Kidney (tissue), 14 donors: ENCODE data around the gene VPS35. TPM values are rescaled to one million over a fixed set of nuclear protein-coding genes. Genes with fewer than 3 reads are reported as not detected.

Source experiments
- DNase-seq, 5 donors: peaks; one replicate each; pipeline ENCODE4 v3.0.0-alpha.2; 2013 to 2020
- FAIRE-seq: peaks from 2 replicates; lab custom pipeline; 2012; peaks lifted over from hg19 to GRCh38; lab: Jason Lieb, UNC
- H3K27ac ChIP-seq, 2 donors: one replicate each; pipeline ENCODE4 v1.7.0; 2013; ENCODE audit warnings: low read depth in 2 of 2, low read length in 2 of 2, inconsistent platforms in 1 of 2
- H3K27me3 ChIP-seq: one replicate; pipeline ENCODE4 v1.7.1; 2013; ENCODE audit warnings: low read length, inconsistent platforms; ENCODE audit not compliant: control insufficient read depth, insufficient read depth
- H3K36me3 ChIP-seq, 3 donors: one replicate each; pipeline versions ENCODE4 v1.7.0 to v1.7.1; 2013; ENCODE audit warnings: low read length in 3 of 3, control low read depth in 1 of 3, inconsistent platforms in 1 of 3; ENCODE audit not compliant: insufficient read depth in 3 of 3, control insufficient read depth in 2 of 3
- H3K4me1 ChIP-seq, 3 donors: one replicate each; pipeline versions ENCODE4 v1.7.0 to v1.7.1; 2013; ENCODE audit warnings: low read length in 3 of 3, inconsistent platforms in 1 of 3, low read depth in 1 of 3; ENCODE audit not compliant: control insufficient read depth in 2 of 3, insufficient read depth in 2 of 3
- H3K4me3 ChIP-seq, 3 donors: one replicate each; pipeline versions ENCODE4 v1.7.0 to v1.8.1; 2013; ENCODE audit warnings: low read length in 3 of 3, control low read depth in 1 of 3, inconsistent platforms in 1 of 3
- H3K9ac ChIP-seq, 3 donors: one replicate each; pipeline versions ENCODE4 v1.7.0 to v1.7.1; 2013; ENCODE audit warnings: low read length in 3 of 3, control low read depth in 1 of 3, inconsistent platforms in 1 of 3
- H3K9me3 ChIP-seq, 3 donors: one replicate each; pipeline versions ENCODE4 v1.7.0 to v1.7.1; 2013; ENCODE audit warnings: low read length in 3 of 3, control low read depth in 1 of 3, inconsistent platforms in 1 of 3; ENCODE audit not compliant: control insufficient read depth in 2 of 3, insufficient read depth in 1 of 3
- CTCF ChIP-seq: IDR thresholded peaks from 3 replicates; pipeline ENCODE4 v1.5.1; 2012; ENCODE audit warnings: mild to moderate bottlenecking, moderate library complexity, borderline replicate concordance; ENCODE audit not compliant: insufficient read depth; ENCODE audit errors: extremely low read depth
- intact Hi-C: fragments of 100-400 bp; cut with DNase I; formaldehyde crosslinking; loops from one replicate; pipeline ENCODE4 v1.11.1; 2022
- polyA plus RNA-seq: library from polyadenylated mRNA; stranded (reverse); fragments of 350-450 nt; fragmentation: Illumina TruSeq; extraction: RNeasy Lipid Tissue Mini Kit (QIAGEN cat#74804); gene quantifications from one replicate; pipeline ENCODE4 v1.2.3, GENCODE V29; 2014; ENCODE audit warnings: low read depth, low replicate concordance; ENCODE audit not compliant: insufficient read depth
- total RNA-seq: library from RNA; stranded (reverse); fragmentation: NEBNext Ultra II Directional; extraction: Animal tissue kit (Norgen Biotek cat#: 25700); gene quantifications from one replicate; pipeline ENCODE4 v1.2.1, GENCODE V29; 2021
- donor health status: control.
- donor health status: control.
- donor health status: control.
- donor health status: control.
- donor health status: control.
- donor health status: DM: yes; HTN: yes; CAD: no.
- donor health status: Normal renal cell carcinoma (clear cell type).

The VPS35 gene
- total and polyA plus RNA-seq, 2 donors from 2014 or later = 31.8 to 96.7 TPM

DNA sequence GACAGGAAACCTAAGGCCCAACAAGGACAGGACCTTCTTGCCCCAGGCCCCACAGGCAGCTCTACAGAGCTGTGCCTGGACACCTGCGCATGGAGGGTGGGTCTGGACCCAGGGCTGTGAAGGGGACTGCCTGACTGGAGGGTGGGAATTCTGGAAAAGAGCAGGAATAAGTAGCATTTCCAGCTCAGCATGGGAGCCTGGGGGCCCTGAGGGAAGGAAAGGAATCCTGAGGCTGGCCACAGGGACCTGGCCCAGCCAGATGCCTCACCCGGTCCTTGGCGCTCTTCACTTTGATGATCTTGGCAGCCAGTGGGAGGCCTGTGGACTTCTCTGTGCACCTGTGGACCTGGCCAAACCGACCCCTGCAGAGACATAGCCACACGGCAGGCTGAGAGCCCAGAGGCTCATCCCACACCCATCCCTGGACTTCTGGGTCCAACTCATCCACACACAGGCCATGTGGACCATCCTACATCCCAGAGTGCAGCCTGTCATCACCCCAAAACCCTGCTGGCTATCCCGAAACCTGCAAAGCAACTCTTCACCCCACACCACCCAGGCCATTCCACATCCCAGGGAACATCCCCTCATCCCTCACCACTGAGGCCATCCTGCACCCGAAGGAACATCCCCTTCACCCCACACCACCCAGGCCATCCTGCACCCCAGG lies 40.5 kb upstream of the VPS35 start:
- intact Hi-C loops = no loop called here
- H3K9ac ChIP-seq = no peak overlapping the region
- TF ChIP-seq CTCF = no peak
- no peak overlapping the region for H3K4me3 ChIP-seq
- FAIRE-seq (no peak), DNase-seq (peak in 1 of 5 donors; percentile 32)
- H3K4me1 ChIP-seq = no peaks in the 10 kb centered on the region
- no peaks in the 10 kb centered on the region for H3K9me3 ChIP-seq
- no peaks in the 10 kb centered on the region for H3K27me3 ChIP-seq
- no peaks in the 10 kb centered on the region for H3K36me3 ChIP-seq
- H3K27ac ChIP-seq = no peak overlapping the region

DNA sequence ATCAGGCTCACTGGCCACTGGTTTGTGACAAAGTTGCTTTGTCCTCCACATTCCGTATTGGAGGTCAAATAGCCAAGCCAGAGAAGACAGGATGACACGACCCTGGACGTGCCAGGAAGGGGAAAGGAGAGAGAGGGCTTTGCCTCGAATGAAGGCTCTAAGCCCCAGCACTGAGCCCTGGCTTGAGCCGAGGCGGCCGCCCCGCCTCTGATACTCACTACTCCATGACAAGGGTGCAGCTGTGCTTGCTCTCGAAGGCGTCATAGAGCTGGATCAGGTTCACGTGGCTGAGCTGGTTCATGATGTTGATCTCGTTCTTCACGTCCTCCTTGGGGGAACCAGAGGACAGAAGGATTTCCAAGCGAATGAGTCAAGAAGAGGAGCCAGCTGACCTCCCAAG lies 39.8 kb upstream of the VPS35 start:
- H3K27me3 ChIP-seq = no peaks in the 10 kb centered on the region
- H3K27ac ChIP-seq = no peak overlapping the region
- no peak overlapping the region for H3K4me3 ChIP-seq
- FAIRE-seq (no peak), DNase-seq (peak in 1 of 5 donors; percentile 43)
- no peaks in the 10 kb centered on the region for H3K4me1 ChIP-seq
- no peaks in the 10 kb centered on the region for H3K9me3 ChIP-seq
- no peaks in the 10 kb centered on the region for H3K36me3 ChIP-seq
- intact Hi-C loops = no loop called here
- TF ChIP-seq CTCF = no peak
- no peak overlapping the region for H3K9ac ChIP-seq

DNA sequence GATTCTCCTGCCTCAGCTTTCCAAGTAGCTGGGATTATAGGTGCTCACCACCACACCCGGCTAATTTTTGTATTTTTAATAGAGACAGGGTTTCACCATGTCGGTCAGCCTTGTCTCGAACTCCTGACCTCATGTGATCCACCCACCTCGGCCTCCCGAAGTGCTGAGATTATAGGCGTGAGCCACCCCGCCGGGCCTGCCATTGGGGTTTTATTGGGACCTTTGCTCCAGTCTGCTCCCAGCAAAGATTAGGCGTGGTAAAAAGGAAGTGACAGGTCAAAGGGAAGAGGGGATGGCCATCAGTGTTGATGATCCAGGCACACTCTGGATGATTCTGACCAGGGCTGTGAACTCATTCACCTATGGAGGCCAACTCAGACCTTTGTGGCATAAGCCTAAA lies 38.7 kb upstream of the VPS35 start:
- no peak for TF ChIP-seq CTCF
- H3K9ac ChIP-seq = no peak overlapping the region
- FAIRE-seq = no peak
- H3K27ac ChIP-seq = no peak overlapping the region
- no peaks in the 10 kb centered on the region for H3K36me3 ChIP-seq
- no peaks in the 10 kb centered on the region for H3K4me1 ChIP-seq
- DNase-seq = peak in 1 of 5 donors; percentile 13
- intact Hi-C loops = no loop called here
- no peaks in the 10 kb centered on the region for H3K9me3 ChIP-seq
- no peak overlapping the region for H3K4me3 ChIP-seq
- H3K27me3 ChIP-seq = no peaks in the 10 kb centered on the region

DNA sequence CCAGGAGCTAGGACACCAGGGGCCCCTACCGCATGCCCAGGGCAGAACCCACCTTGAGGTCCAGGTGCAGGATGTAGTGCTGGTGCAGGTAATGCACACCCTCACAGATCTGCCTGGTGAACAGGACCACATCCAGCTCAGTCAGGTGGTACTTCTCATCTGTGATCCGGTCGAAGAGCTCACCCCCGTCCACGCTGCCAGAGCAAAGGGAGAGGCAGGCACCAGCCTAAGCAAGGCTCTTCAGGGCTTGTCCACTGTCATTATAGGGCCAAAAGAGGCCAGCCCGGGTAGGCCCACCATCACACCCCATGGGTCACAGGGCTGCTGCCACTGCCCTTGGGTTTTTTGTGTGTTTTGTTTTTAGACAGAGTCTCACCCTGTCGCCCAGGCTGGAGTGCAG lies 38.2 kb upstream of the VPS35 start:
- no peak overlapping the region for H3K27ac ChIP-seq
- H3K4me1 ChIP-seq = no peaks in the 10 kb centered on the region
- H3K9ac ChIP-seq = no peak overlapping the region
- no peak for TF ChIP-seq CTCF
- no peak overlapping the region for H3K4me3 ChIP-seq
- intact Hi-C loops = no loop called here
- no peaks in the 10 kb centered on the region for H3K27me3 ChIP-seq
- no peaks in the 10 kb centered on the region for H3K9me3 ChIP-seq
- DNase-seq (peak in 1 of 5 donors; percentile 27), FAIRE-seq (no peak)
- H3K36me3 ChIP-seq = no peaks in the 10 kb centered on the region
